ENCODE results near the gene OXTR. TPM values are rescaled to one million over a fixed set of nuclear protein-coding genes. Genes with fewer than 3 reads are reported as not detected.

The OXTR gene
- total RNA-seq, 1 donor from 2014 or later = 1.0 TPM

- no peaks in the 10 kb centered on the region for H3K9me3 Mint-ChIP-seq (ENCODE audit: unreplicated experiment)
- H3K4me1 Mint-ChIP-seq (ENCODE audit: unreplicated experiment) = peaks cover 38% of the 10 kb centered on the region
- H3K27ac Mint-ChIP-seq (ENCODE audit: unreplicated experiment) = peak overlapping the region; percentile 9
- peaks cover 13% of the 10 kb centered on the region for H3K27me3 Mint-ChIP-seq (ENCODE audit: unreplicated experiment)
- DNase-seq (ENCODE audit: low spot score) = no peak
- H3K36me3 Mint-ChIP-seq (ENCODE audit: low read depth, unreplicated experiment) = no peaks in the 10 kb centered on the region
- H3K4me3 Mint-ChIP-seq (ENCODE audit: unreplicated experiment) = peak overlapping the region; percentile 68
- TF ChIP-seq CTCF (IDR thresholded peaks at IDR 0.05; ENCODE audit: unreplicated experiment) = no peak
These were observed 887 bp downstream of the OXTR start for GRCh38 chr3:8768364-8769087.

GRCh38 chr3:8767667-8768363, 1.6 kb downstream of the OXTR start:
- peaks cover 13% of the 10 kb centered on the region for H3K27me3 Mint-ChIP-seq (ENCODE audit: unreplicated experiment)
- TF ChIP-seq CTCF (IDR thresholded peaks at IDR 0.05; ENCODE audit: unreplicated experiment) = peak; percentile 23
- H3K4me1 Mint-ChIP-seq (ENCODE audit: unreplicated experiment) = peaks cover 38% of the 10 kb centered on the region
- peak; percentile 46 for DNase-seq (ENCODE audit: low spot score)
- no peaks in the 10 kb centered on the region for H3K36me3 Mint-ChIP-seq (ENCODE audit: low read depth, unreplicated experiment)
- no peak overlapping the region for H3K27ac Mint-ChIP-seq (ENCODE audit: unreplicated experiment)
- H3K9me3 Mint-ChIP-seq (ENCODE audit: unreplicated experiment) = no peaks in the 10 kb centered on the region
- no peak overlapping the region for H3K4me3 Mint-ChIP-seq (ENCODE audit: unreplicated experiment)

GRCh38 chr3:8767256-8767666, 2.2 kb downstream of the OXTR start:
- Mint-ChIP-seq H3K9me3 (ENCODE audit: unreplicated experiment) (no peaks in the 10 kb centered on the region), H3K4me1 (ENCODE audit: unreplicated experiment) (peaks cover 38% of the 10 kb centered on the region), H3K27me3 (ENCODE audit: unreplicated experiment) (peaks cover 13% of the 10 kb centered on the region), H3K36me3 (ENCODE audit: low read depth, unreplicated experiment) (no peaks in the 10 kb centered on the region), H3K27ac (ENCODE audit: unreplicated experiment) (no peak overlapping the region), H3K4me3 (ENCODE audit: unreplicated experiment) (no peak overlapping the region)
- DNase-seq (ENCODE audit: low spot score) = no peak
- no peak for TF ChIP-seq CTCF (IDR thresholded peaks at IDR 0.05; ENCODE audit: unreplicated experiment)

- peaks cover 29% of the 10 kb centered on the region for H3K4me1 Mint-ChIP-seq (ENCODE audit: unreplicated experiment)
- no peak for DNase-seq (ENCODE audit: low spot score)
- H3K27ac Mint-ChIP-seq (ENCODE audit: unreplicated experiment) = no peak overlapping the region
- peaks cover 13% of the 10 kb centered on the region for H3K27me3 Mint-ChIP-seq (ENCODE audit: unreplicated experiment)
- no peak for TF ChIP-seq CTCF (IDR thresholded peaks at IDR 0.05; ENCODE audit: unreplicated experiment)
- H3K36me3 Mint-ChIP-seq (ENCODE audit: low read depth, unreplicated experiment) = no peaks in the 10 kb centered on the region
- H3K4me3 Mint-ChIP-seq (ENCODE audit: unreplicated experiment) = no peak overlapping the region
- no peaks in the 10 kb centered on the region for H3K9me3 Mint-ChIP-seq (ENCODE audit: unreplicated experiment)
These were observed 3.3 kb downstream of the OXTR start for GRCh38 chr3:8766148-8766547.

- Mint-ChIP-seq H3K36me3 (ENCODE audit: low read depth, unreplicated experiment) (no peaks in the 10 kb centered on the region), H3K27me3 (ENCODE audit: unreplicated experiment) (peaks cover 13% of the 10 kb centered on the region), H3K4me3 (ENCODE audit: unreplicated experiment) (no peak overlapping the region), H3K27ac (ENCODE audit: unreplicated experiment) (no peak overlapping the region), H3K4me1 (ENCODE audit: unreplicated experiment) (peaks cover 23% of the 10 kb centered on the region), H3K9me3 (ENCODE audit: unreplicated experiment) (no peaks in the 10 kb centered on the region)
- DNase-seq (ENCODE audit: low spot score) = no peak
- TF ChIP-seq CTCF (IDR thresholded peaks at IDR 0.05; ENCODE audit: unreplicated experiment) = no peak
These were observed 3.9 kb downstream of the OXTR start for GRCh38 chr3:8765528-8765927.
